Left ventricle myocardium inferior (tissue), 1 donor: Measurements from ENCODE around the gene TRIM71. TPM values are rescaled to one million over a fixed set of nuclear protein-coding genes. Genes with fewer than 3 reads are reported as not detected.

Experiments used
- DNase-seq: peaks from one replicate; pipeline ENCODE4 v3.0.0-alpha.2; 2020
- H3K27ac ChIP-seq: fragments of 200-600 bp; replicated peaks from 2 replicates; pipeline ENCODE4 v1.8.0; 2021
- H3K27me3 ChIP-seq: fragments of 200-600 bp; 2 replicates; pipeline ENCODE4 v1.8.0; 2021; ENCODE audit warnings: low read depth
- H3K36me3 ChIP-seq: fragments of 200-600 bp; 2 replicates; pipeline ENCODE4 v1.8.0; 2021
- H3K4me1 ChIP-seq: fragments of 200-600 bp; 2 replicates; pipeline ENCODE4 v1.8.0; 2021
- H3K4me3 ChIP-seq: fragments of 200-600 bp; 2 replicates; pipeline ENCODE4 v1.8.0; 2021; ENCODE audit warnings: mild to moderate bottlenecking, moderate library complexity
- H3K9me3 ChIP-seq: fragments of 200-600 bp; replicated peaks from 2 replicates; pipeline ENCODE4 v1.8.0; 2021
- intact Hi-C: fragments of 100-400 bp; cut with micrococcal nuclease; formaldehyde crosslinking; loops from one replicate; pipeline ENCODE4 v1.11.0; 2022
- total RNA-seq: library from RNA; stranded (reverse); fragmentation: NEBNext Ultra II Directional; extraction: Animal tissue kit (Norgen Biotek cat#: 25700); gene quantifications from one replicate; pipeline ENCODE4 v1.2.1, GENCODE V29; 2021
- TF ChIP-seq, protein P1 (sequence below): fragments of 200-600 bp; IDR thresholded peaks from 2 replicates; pipeline ENCODE4 v1.8.0; 2021; ENCODE audit warnings: antibody characterized with exemption, mild to moderate bottlenecking, borderline replicate concordance
- donor health status: DM: no; HTN: yes; CAD: no; lungs with severe emphysema.

Gene TRIM71
- total RNA-seq, 1 donor from 2014 or later, result not detected

DNA sequence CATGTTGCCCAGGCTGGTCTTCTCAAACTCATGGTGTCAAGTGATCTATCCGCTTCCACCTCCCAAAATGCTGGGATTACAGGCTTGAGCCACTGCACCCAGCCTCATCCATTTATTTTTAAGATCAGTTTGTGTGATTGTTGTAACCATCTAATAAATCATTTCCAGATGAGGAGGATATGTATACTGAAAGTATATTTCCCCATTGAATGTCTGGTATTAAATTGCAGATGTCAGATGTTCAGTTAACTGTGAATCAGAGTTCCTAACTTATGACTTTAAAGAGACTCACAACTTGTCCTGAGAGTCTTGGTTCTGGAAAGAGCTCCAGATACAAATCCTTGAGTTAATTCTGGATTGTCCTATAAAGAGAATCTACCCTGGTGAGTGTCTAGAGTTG is 62.4 kb downstream of the TRIM71 start:
- Histone ChIP-seq H3K9me3 (no peaks in the 10 kb centered on the region), H3K4me3 (no peak overlapping the region), H3K27ac (no peak overlapping the region), H3K4me1 (no peaks in the 10 kb centered on the region), H3K36me3 (no peaks in the 10 kb centered on the region), H3K27me3 (peaks cover 17% of the 10 kb centered on the region)
- TF ChIP-seq, protein P1, sequence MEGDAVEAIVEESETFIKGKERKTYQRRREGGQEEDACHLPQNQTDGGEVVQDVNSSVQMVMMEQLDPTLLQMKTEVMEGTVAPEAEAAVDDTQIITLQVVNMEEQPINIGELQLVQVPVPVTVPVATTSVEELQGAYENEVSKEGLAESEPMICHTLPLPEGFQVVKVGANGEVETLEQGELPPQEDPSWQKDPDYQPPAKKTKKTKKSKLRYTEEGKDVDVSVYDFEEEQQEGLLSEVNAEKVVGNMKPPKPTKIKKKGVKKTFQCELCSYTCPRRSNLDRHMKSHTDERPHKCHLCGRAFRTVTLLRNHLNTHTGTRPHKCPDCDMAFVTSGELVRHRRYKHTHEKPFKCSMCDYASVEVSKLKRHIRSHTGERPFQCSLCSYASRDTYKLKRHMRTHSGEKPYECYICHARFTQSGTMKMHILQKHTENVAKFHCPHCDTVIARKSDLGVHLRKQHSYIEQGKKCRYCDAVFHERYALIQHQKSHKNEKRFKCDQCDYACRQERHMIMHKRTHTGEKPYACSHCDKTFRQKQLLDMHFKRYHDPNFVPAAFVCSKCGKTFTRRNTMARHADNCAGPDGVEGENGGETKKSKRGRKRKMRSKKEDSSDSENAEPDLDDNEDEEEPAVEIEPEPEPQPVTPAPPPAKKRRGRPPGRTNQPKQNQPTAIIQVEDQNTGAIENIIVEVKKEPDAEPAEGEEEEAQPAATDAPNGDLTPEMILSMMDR, result no peak
- DNase-seq, result no peak
- intact Hi-C loops, result no loop called here

- no peak for DNase-seq
- H3K4me3 ChIP-seq, result no peak overlapping the region
- TF ChIP-seq, protein P1, result no peak
- no peaks in the 10 kb centered on the region for H3K4me1 ChIP-seq
- H3K36me3 ChIP-seq, result no peaks in the 10 kb centered on the region
- no peaks in the 10 kb centered on the region for H3K9me3 ChIP-seq
- intact Hi-C loops, result no loop called here
- H3K27ac ChIP-seq, result no peak overlapping the region
- H3K27me3 ChIP-seq, result peaks cover 10% of the 10 kb centered on the region
Measured at GRCh38 chr3:32881624-32882023, 63.8 kb downstream of the TRIM71 start.

- no peak for DNase-seq
- Histone ChIP-seq H3K27me3 (peaks cover 4% of the 10 kb centered on the region), H3K27ac (no peak overlapping the region), H3K4me3 (no peak overlapping the region), H3K36me3 (no peaks in the 10 kb centered on the region), H3K9me3 (no peaks in the 10 kb centered on the region), H3K4me1 (no peaks in the 10 kb centered on the region)
- intact Hi-C loops, result no loop called here
- TF ChIP-seq, protein P1, result no peak
Measured at GRCh38 chr3:32882189-32882588, 64.4 kb downstream of the TRIM71 start.

DNA sequence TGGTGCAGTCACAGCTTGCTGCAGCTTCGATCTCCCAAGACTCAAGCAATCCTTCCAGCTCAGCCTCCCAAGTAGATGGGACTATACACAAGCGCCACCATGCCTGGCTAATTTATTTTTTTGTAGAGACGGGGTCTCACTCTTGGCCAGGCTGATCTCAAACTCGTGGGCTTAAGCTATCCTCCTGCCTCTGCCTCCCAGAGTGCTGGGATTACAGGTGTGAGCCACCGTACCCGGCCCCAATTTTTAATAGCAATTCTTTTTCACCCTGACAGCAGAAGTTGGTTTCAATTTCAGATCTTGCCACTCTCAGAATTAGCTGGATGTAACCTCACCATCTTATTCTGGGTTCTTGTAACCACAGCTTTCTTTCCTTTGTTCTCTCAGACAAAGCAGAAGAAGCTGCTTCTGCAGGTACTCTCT is 64.8 kb downstream of the TRIM71 start:
- intact Hi-C loops, result no loop called here
- Histone ChIP-seq H3K9me3 (no peaks in the 10 kb centered on the region), H3K4me1 (no peaks in the 10 kb centered on the region), H3K4me3 (no peak overlapping the region), H3K27ac (no peak overlapping the region), H3K36me3 (no peaks in the 10 kb centered on the region), H3K27me3 (peaks cover under 1% of the 10 kb centered on the region)
- TF ChIP-seq, protein P1, result no peak
- DNase-seq, result no peak

GRCh38 chr3:32883817-32884216 is 66.0 kb downstream of the TRIM71 start:
- no peak overlapping the region for H3K4me3 ChIP-seq
- intact Hi-C loops, result no loop called here
- no peaks in the 10 kb centered on the region for H3K4me1 ChIP-seq
- no peak overlapping the region for H3K27ac ChIP-seq
- no peaks in the 10 kb centered on the region for H3K36me3 ChIP-seq
- no peak for DNase-seq
- no peaks in the 10 kb centered on the region for H3K27me3 ChIP-seq
- H3K9me3 ChIP-seq, result no peaks in the 10 kb centered on the region
- TF ChIP-seq, protein P1, result no peak

DNA sequence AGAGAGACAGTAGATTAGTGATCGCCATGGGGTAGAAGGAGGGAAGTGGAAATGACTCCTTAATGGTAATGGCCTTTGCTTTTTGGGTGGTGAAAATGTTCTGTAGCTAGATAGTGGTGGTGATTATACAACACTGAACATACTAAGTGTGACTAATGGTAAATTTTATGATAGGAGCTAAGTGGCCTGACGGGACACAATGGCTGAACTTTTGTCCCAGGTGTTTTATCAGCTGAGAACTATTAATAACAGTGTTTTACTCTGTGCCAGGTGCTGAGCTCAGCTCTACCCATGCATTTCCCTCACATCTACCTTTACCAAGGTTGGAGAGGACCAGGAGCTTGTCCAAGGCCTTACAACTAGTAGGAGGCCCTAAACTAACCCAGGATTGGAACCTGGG is 66.8 kb downstream of the TRIM71 start:
- H3K4me3 ChIP-seq, result no peak overlapping the region
- H3K36me3 ChIP-seq, result no peaks in the 10 kb centered on the region
- no peak overlapping the region for H3K27ac ChIP-seq
- TF ChIP-seq, protein P1, result no peak
- no peaks in the 10 kb centered on the region for H3K9me3 ChIP-seq
- H3K4me1 ChIP-seq, result no peaks in the 10 kb centered on the region
- H3K27me3 ChIP-seq, result no peaks in the 10 kb centered on the region
- intact Hi-C loops, result no loop called here
- no peak for DNase-seq
